ENCODE measurements around the gene CARMIL1. TPM values are rescaled to one million over a fixed set of nuclear protein-coding genes. Genes with fewer than 3 reads are reported as not detected.

The CARMIL1 gene
- total and polyA plus RNA-seq, 2 donors from 2014 or later, result 22.3 to 51.1 TPM

- peak in 1 of 5 donors; percentile 16 for DNase-seq
- intact Hi-C loops (cut with DNase I), result no loop called here
- no peak overlapping the region for H3K27ac ChIP-seq (ENCODE audit: low read depth in 2 of 2, low read length in 2 of 2)
- no peaks in the 10 kb centered on the region for H3K9me3 ChIP-seq (ENCODE audit: control insufficient read depth in 2 of 3, insufficient read depth in 1 of 3, low read length in 3 of 3)
- no peaks in the 10 kb centered on the region for H3K36me3 ChIP-seq (ENCODE audit: control insufficient read depth in 2 of 3, insufficient read depth in 3 of 3, low read length in 3 of 3)
- no peak overlapping the region for H3K4me3 ChIP-seq (ENCODE audit: low read length in 3 of 3)
- H3K27me3 ChIP-seq (ENCODE audit: control insufficient read depth, insufficient read depth, low read length), result no peaks in the 10 kb centered on the region
- no peaks in the 10 kb centered on the region for H3K4me1 ChIP-seq (ENCODE audit: control insufficient read depth in 2 of 3, insufficient read depth in 2 of 3, low read depth in 1 of 3, low read length in 3 of 3)
- TF ChIP-seq CTCF (IDR thresholded peaks at IDR 0.05; ENCODE audit: borderline replicate concordance, extremely low read depth, insufficient read depth), result no peak
- FAIRE-seq, result no peak
- H3K9ac ChIP-seq (ENCODE audit: low read length in 3 of 3), result no peak overlapping the region
Observed at GRCh38 chr6:25449774-25450173, 170.6 kb downstream of the CARMIL1 start.

GRCh38 chr6:25450469-25451198 is 171.5 kb downstream of the CARMIL1 start:
- no peak for TF ChIP-seq CTCF (IDR thresholded peaks at IDR 0.05; ENCODE audit: borderline replicate concordance, extremely low read depth, insufficient read depth)
- Histone ChIP-seq H3K36me3 (ENCODE audit: control insufficient read depth in 2 of 3, insufficient read depth in 3 of 3, low read length in 3 of 3) (no peaks in the 10 kb centered on the region), H3K9me3 (ENCODE audit: control insufficient read depth in 2 of 3, insufficient read depth in 1 of 3, low read length in 3 of 3) (no peaks in the 10 kb centered on the region), H3K27ac (ENCODE audit: low read depth in 2 of 2, low read length in 2 of 2) (no peak overlapping the region), H3K4me3 (ENCODE audit: low read length in 3 of 3) (no peak overlapping the region), H3K27me3 (ENCODE audit: control insufficient read depth, insufficient read depth, low read length) (no peaks in the 10 kb centered on the region), H3K9ac (ENCODE audit: low read length in 3 of 3) (no peak overlapping the region), H3K4me1 (ENCODE audit: control insufficient read depth in 2 of 3, insufficient read depth in 2 of 3, low read depth in 1 of 3, low read length in 3 of 3) (no peaks in the 10 kb centered on the region)
- intact Hi-C loops (cut with DNase I), result no loop called here
- FAIRE-seq (no peak), DNase-seq (no peak)

GRCh38 chr6:25452031-25452430 is 172.9 kb downstream of the CARMIL1 start:
- no peak for FAIRE-seq
- H3K4me3 ChIP-seq (ENCODE audit: low read length in 3 of 3), result no peak overlapping the region

More at GRCh38 chr6:25452031-25452430, 172.9 kb downstream of the CARMIL1 start:
- H3K4me1 ChIP-seq (ENCODE audit: control insufficient read depth in 2 of 3, insufficient read depth in 2 of 3, low read depth in 1 of 3, low read length in 3 of 3), result no peaks in the 10 kb centered on the region
- no peak overlapping the region for H3K9ac ChIP-seq (ENCODE audit: low read length in 3 of 3)
- H3K36me3 ChIP-seq (ENCODE audit: control insufficient read depth in 2 of 3, insufficient read depth in 3 of 3, low read length in 3 of 3), result no peaks in the 10 kb centered on the region
- no peak for DNase-seq
- H3K27me3 ChIP-seq (ENCODE audit: control insufficient read depth, insufficient read depth, low read length), result no peaks in the 10 kb centered on the region
- no peaks in the 10 kb centered on the region for H3K9me3 ChIP-seq (ENCODE audit: control insufficient read depth in 2 of 3, insufficient read depth in 1 of 3, low read length in 3 of 3)
- TF ChIP-seq CTCF (IDR thresholded peaks at IDR 0.05; ENCODE audit: borderline replicate concordance, extremely low read depth, insufficient read depth), result no peak
- intact Hi-C loops (cut with DNase I), result no loop called here
- H3K27ac ChIP-seq (ENCODE audit: low read depth in 2 of 2, low read length in 2 of 2), result no peak overlapping the region

Data from kidney (tissue), 14 donors.